Keratinocyte (primary cell): Measurements from ENCODE around the gene SLF1. TPM values are rescaled to one million over a fixed set of nuclear protein-coding genes. Genes with fewer than 3 reads are reported as not detected.

ENCODE experiments used
- DNase-seq: peaks from one replicate; pipeline ENCODE4 v3.0.0-alpha.2; 2011; ENCODE audit warnings: low read depth, missing footprints, low spot score
- FAIRE-seq: peaks from 2 replicates; lab custom pipeline; 2011; peaks lifted over from hg19 to GRCh38; lab: Jason Lieb, UNC
- H2AFZ ChIP-seq: 2 replicates; pipeline ENCODE4 v1.6.0; 2012; ENCODE audit warnings: low read length, control low read depth, inconsistent platforms; ENCODE audit not compliant: control insufficient read depth
- H3K27ac ChIP-seq: 2 replicates; pipeline ENCODE4 v1.5.1; 2011; ENCODE audit warnings: low read length; ENCODE audit not compliant: control insufficient read depth, insufficient read depth
- H3K27me3 ChIP-seq: 3 replicates; pipeline ENCODE4 v1.6.0; 2011; ENCODE audit warnings: low read length; ENCODE audit not compliant: control insufficient read depth, insufficient read depth; ENCODE audit errors: extremely low read depth
- H3K36me3 ChIP-seq, 2 experiments: 2 replicates in 1 of 2; 3 replicates in 1 of 2; pipeline ENCODE4 v1.5.1; 2011; ENCODE audit warnings: low read length in 2 of 2, mild to moderate bottlenecking in 1 of 2; ENCODE audit not compliant: control insufficient read depth in 2 of 2, insufficient read depth in 2 of 2; ENCODE audit errors: extremely low read depth in 1 of 2
- H3K4me1 ChIP-seq: 3 replicates; pipeline ENCODE4 v1.5.1; 2011; ENCODE audit warnings: low read length; ENCODE audit not compliant: control insufficient read depth, insufficient read depth; ENCODE audit errors: extremely low read depth
- H3K4me2 ChIP-seq: 3 replicates; pipeline ENCODE4 v1.6.0; 2011; ENCODE audit warnings: low read depth, low read length; ENCODE audit not compliant: control insufficient read depth, insufficient read depth; ENCODE audit errors: extremely low read depth
- H3K4me3 ChIP-seq, 3 experiments: fragments of 200-600 bp in 1 of 3; sonication (generic) in 1 of 3; 2 replicates in 2 of 3; 3 replicates in 1 of 3; pipeline ENCODE4 v1.5.1; 2011 to 2016; ENCODE audit warnings: low read length in 3 of 3, mild to moderate bottlenecking in 3 of 3, control low read depth in 2 of 3, inconsistent platforms in 1 of 3, low read depth in 1 of 3, mixed read lengths in 1 of 3, mixed run types in 1 of 3, moderate library complexity in 1 of 3; ENCODE audit not compliant: control insufficient read depth in 2 of 3, insufficient read depth in 2 of 3; ENCODE audit errors: extremely low read depth in 1 of 3
- H3K79me2 ChIP-seq: 2 replicates; pipeline ENCODE4 v1.6.0; 2012; ENCODE audit warnings: low read length; ENCODE audit not compliant: control insufficient read depth, insufficient read depth
- H3K9ac ChIP-seq: 3 replicates; pipeline ENCODE4 v1.6.0; 2011; ENCODE audit warnings: low read length; ENCODE audit not compliant: control insufficient read depth, insufficient read depth; ENCODE audit errors: extremely low read depth
- H3K9me1 ChIP-seq: 3 replicates; pipeline ENCODE4 v1.6.0; 2011; ENCODE audit warnings: low read length; ENCODE audit not compliant: control insufficient read depth, insufficient read depth; ENCODE audit errors: extremely low read depth
- H3K9me3 ChIP-seq: 2 replicates; pipeline ENCODE4 v1.5.1; 2012; ENCODE audit warnings: low read depth, low read length; ENCODE audit not compliant: control insufficient read depth
- H4K20me1 ChIP-seq: 3 replicates; pipeline ENCODE4 v1.6.0; 2011; ENCODE audit warnings: low read length; ENCODE audit not compliant: control insufficient read depth, insufficient read depth; ENCODE audit errors: extremely low read depth
- EZH2 ChIP-seq: IDR thresholded peaks from one replicate; pipeline ENCODE4 v1.6.1; 2012; ENCODE audit warnings: inconsistent platforms, mild to moderate bottlenecking, low read length, moderate library complexity
- dilution Hi-C: fragments of 300-500 bp; cut with MboI; formaldehyde crosslinking; loops from one replicate; pipeline ENCODE4 v1.7.0; 2020; ENCODE audit warnings: low sequenced_read_pairs; ENCODE audit not compliant: extremely low pct_ligation_motif_present
- polyA plus RNA-seq, 5 experiments: library from polyadenylated mRNA; depleted of rRNA in 3 of 5; stranded (reverse) in 3 of 5; stranded (forward) in 1 of 5; unstranded in 1 of 5; fragments of >200 nt; gene quantifications; 1 replicate in 1 of 5; 2 replicates in 3 of 5; 3 replicates in 1 of 5; pipeline versions ENCODE4 v1.2.1 to v1.2.3, GENCODE V29; 2011 to 2012; ENCODE audit warnings: missing spikeins in 2 of 5, low read depth in 1 of 5, low replicate concordance in 1 of 5
- TF ChIP-seq, protein P1 (sequence below), 3 experiments: IDR thresholded peaks in 1 of 3; conservative IDR thresholded peaks in 1 of 3; optimal IDR thresholded peaks in 1 of 3; 2 replicates in 2 of 3; 3 replicates in 1 of 3; pipeline versions ENCODE3 to v1.5.1; 2011; ENCODE audit warnings: low read length in 3 of 3, mild to moderate bottlenecking in 3 of 3, moderate library complexity in 2 of 3, control low read depth in 1 of 3, inconsistent platforms in 1 of 3; ENCODE audit not compliant: insufficient read depth in 2 of 3; ENCODE audit errors: extremely low read depth in 1 of 3

The SLF1 gene
- polyA plus RNA-seq, 1 donor (not counting 4 experiments of a cell fraction or from before 2014, with no cell fraction given) = 7.0 TPM

DNA sequence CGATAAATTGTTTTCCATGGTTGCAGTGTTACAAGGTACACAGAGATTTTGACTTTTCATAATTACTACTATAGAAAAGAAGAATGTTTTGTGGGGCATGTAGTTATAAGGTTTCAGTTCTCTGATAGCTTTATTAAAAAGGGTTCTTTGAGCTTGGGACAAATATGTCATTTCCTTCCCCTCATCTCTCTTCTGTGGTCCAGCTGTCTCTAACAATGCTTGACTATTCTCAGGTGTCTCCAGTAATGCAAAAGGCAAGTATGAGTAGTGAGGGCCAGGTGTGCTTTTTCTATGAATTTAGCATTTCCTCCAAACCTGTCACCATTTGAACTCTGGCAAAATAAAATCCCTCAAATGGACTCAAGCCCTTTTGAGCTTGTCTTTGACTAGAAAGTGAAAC lies 84.3 kb downstream of the SLF1 start:
- Histone ChIP-seq H3K79me2 (no peaks in the 10 kb centered on the region), H3K9me3 (no peaks in the 10 kb centered on the region), H3K36me3 (no peaks in the 10 kb centered on the region), H3K4me2 (no peak overlapping the region), H3K4me3 (no peak overlapping the region), H3K9ac (no peak overlapping the region), H3K9me1 (no peaks in the 10 kb centered on the region), H2AFZ (no peak overlapping the region), H3K27ac (no peak overlapping the region), H4K20me1 (no peaks in the 10 kb centered on the region), H3K4me1 (no peaks in the 10 kb centered on the region), H3K27me3 (no peaks in the 10 kb centered on the region)
- dilution Hi-C loops = no loop called here
- DNase-seq (no peak), FAIRE-seq (no peak)
- TF ChIP-seq, protein P1, sequence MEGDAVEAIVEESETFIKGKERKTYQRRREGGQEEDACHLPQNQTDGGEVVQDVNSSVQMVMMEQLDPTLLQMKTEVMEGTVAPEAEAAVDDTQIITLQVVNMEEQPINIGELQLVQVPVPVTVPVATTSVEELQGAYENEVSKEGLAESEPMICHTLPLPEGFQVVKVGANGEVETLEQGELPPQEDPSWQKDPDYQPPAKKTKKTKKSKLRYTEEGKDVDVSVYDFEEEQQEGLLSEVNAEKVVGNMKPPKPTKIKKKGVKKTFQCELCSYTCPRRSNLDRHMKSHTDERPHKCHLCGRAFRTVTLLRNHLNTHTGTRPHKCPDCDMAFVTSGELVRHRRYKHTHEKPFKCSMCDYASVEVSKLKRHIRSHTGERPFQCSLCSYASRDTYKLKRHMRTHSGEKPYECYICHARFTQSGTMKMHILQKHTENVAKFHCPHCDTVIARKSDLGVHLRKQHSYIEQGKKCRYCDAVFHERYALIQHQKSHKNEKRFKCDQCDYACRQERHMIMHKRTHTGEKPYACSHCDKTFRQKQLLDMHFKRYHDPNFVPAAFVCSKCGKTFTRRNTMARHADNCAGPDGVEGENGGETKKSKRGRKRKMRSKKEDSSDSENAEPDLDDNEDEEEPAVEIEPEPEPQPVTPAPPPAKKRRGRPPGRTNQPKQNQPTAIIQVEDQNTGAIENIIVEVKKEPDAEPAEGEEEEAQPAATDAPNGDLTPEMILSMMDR (optimal IDR thresholded peaks at IDR 0.05 in 1 of 3, IDR thresholded peaks at IDR 0.05 in 1 of 3, conservative IDR thresholded peaks at IDR 0.05 in 1 of 3; ENCODE audit: extremely low read depth in 1 of 3, insufficient read depth in 2 of 3, low read length in 3 of 3) = no peak
- no peak for TF ChIP-seq EZH2

DNA sequence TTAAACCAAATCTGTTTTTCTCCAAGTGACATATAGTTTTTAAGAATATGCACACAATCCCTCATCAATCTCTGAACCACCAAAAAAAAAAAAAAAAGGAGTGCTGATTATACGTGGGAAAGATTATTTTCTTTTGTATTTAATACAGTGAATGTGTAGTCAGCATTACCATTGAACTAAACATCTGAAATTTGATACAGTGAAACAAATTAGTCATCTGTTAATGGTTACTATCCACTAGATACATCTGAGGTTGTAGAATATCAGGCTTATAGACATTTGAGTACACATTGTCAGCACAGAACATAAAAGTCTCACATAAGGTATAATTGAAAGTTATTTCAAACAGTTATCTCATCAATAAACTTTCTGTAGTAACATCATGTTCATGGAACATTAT lies 87.0 kb downstream of the SLF1 start:
- dilution Hi-C loops = no loop called here
- FAIRE-seq (no peak), DNase-seq (no peak)
- H3K9me1 ChIP-seq = no peaks in the 10 kb centered on the region
- no peak overlapping the region for H3K9ac ChIP-seq
- peaks cover 0 to 5% of the 10 kb centered on the region in 2 experiments for H3K36me3 ChIP-seq
- H3K79me2 ChIP-seq = no peaks in the 10 kb centered on the region
- no peaks in the 10 kb centered on the region for H3K27me3 ChIP-seq
- no peak overlapping the region for H3K4me2 ChIP-seq
- no peak overlapping the region for H3K4me3 ChIP-seq
- no peaks in the 10 kb centered on the region for H3K4me1 ChIP-seq
- no peak overlapping the region for H3K27ac ChIP-seq
- TF ChIP-seq, protein P1 (optimal IDR thresholded peaks at IDR 0.05 in 1 of 3, IDR thresholded peaks at IDR 0.05 in 1 of 3, conservative IDR thresholded peaks at IDR 0.05 in 1 of 3; ENCODE audit: extremely low read depth in 1 of 3, insufficient read depth in 2 of 3, low read length in 3 of 3) = no peak
- no peak for TF ChIP-seq EZH2
- no peaks in the 10 kb centered on the region for H3K9me3 ChIP-seq
- H2AFZ ChIP-seq = no peak overlapping the region
- H4K20me1 ChIP-seq = no peaks in the 10 kb centered on the region
